ENCODE measurements around the gene TMIE.

TMIE gene

DNA sequence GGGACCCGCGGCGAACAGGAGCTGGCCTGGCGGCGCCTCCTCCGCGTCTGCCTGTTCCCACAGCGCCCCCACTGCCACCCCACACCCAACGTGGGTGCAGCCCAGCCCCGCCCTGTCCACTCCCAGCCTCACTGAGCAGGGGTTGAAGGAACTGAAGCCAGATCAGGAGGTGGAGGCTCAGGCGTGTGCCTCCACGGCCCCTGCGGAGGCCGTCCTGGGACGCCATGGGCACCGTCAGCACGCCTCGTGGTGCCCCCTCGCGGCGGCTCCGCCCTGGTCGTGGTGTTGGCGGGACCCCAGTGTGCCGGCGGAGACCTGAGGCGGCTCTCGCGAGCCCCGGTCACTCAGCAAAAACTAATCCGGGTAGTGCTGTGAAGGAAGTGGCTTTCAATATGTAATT is 55.5 kb downstream of the TMIE start:
- no peaks in the 10 kb centered on the region for H3K9me3 ChIP-seq (ENCODE audit: control extremely low read depth in 1 of 5, control insufficient read depth in 4 of 5, insufficient read depth in 2 of 5, low read depth in 1 of 5, low read length in 4 of 5)
- no peak for DNase-seq
- peaks cover 0 to 3% (median 0%) of the 10 kb centered on the region in 5 experiments for H3K27me3 ChIP-seq (replicated peaks in 2 of 5; ENCODE audit: control insufficient read depth in 4 of 5, insufficient read depth in 5 of 5, low read length in 4 of 5)
- H3K4me3 ChIP-seq (ENCODE audit: control insufficient read depth in 1 of 7, extremely low read depth in 1 of 7, insufficient read depth in 4 of 7, low read depth in 2 of 7, low read length in 6 of 7): no peak overlapping the region
- ChIA-PET POLR2A (no interaction called here), CTCF (no interaction called here)
- 96% methylated on average over 23 of the region's 31 CpGs for WGBS (ENCODE audit: insufficient coverage)
- no peaks in the 10 kb centered on the region for H3K4me1 ChIP-seq (ENCODE audit: control extremely low read depth in 1 of 4, control insufficient read depth in 4 of 4, insufficient read depth in 4 of 4, low read length in 3 of 4)
- H3K27ac ChIP-seq (ENCODE audit: insufficient read depth in 1 of 2, low read depth in 1 of 2, low read length in 2 of 2, poor library complexity in 1 of 2, severe bottlenecking in 2 of 2): no peak overlapping the region
- no peaks in the 10 kb centered on the region for H3K36me3 ChIP-seq (ENCODE audit: control insufficient read depth in 4 of 4, insufficient read depth in 4 of 4, low read length in 3 of 4)

DNA sequence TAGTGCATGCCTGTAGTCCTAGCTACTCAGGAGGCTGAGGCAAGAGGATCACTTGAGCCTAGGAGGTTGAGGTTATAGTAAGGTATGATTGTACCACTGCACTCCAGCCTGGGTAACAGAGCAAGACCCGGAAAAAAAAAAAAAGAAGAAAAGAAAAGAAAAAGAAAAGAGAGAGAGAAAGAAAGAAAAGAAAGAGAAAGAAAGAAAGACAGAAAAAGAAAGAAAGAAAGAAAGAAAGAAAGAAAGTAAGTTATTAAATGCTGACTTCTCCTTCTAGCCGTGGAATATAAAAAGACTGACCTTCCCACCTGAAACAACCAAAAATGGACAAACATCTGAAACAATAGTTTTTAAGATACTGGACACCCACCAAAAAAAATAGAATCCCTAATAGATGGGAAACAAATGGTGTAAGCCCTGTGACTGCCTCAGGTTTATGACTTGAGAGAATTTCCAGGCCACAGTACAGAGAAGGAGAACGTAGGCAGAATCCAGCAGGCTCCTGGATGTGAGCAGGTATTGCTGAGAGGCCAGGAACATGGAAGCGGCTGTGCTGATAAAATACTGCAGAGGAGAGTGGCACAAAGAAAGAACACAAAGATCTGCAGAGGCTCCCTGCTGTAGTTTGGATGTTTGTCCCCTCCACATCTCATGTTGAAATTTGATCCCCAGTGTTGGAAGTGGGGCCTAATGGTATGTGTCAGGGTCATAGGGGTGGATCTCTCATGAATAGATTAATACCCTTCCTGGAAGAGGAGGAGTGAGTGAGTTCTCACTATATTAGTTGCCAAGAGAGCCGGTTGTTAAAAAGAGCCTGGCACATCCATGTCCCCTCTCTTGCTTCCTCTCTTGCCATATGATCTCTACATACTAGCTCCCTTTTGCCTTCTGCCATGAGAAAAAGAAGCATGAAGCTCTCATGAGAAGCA is 58.3 kb downstream of the TMIE start:
- ChIA-PET CTCF (no interaction called here), POLR2A (no interaction called here)
- H3K4me3 ChIP-seq (ENCODE audit: control insufficient read depth in 1 of 7, extremely low read depth in 1 of 7, insufficient read depth in 4 of 7, low read depth in 2 of 7, low read length in 6 of 7): no peak overlapping the region
- no peaks in the 10 kb centered on the region for H3K36me3 ChIP-seq (ENCODE audit: control insufficient read depth in 4 of 4, insufficient read depth in 4 of 4, low read length in 3 of 4)
- no peaks in the 10 kb centered on the region for H3K4me1 ChIP-seq (ENCODE audit: control extremely low read depth in 1 of 4, control insufficient read depth in 4 of 4, insufficient read depth in 4 of 4, low read length in 3 of 4)
- WGBS (ENCODE audit: insufficient coverage): 100% methylated on average over 2 of the region's 5 CpGs
- no peak overlapping the region for H3K27ac ChIP-seq (ENCODE audit: insufficient read depth in 1 of 2, low read depth in 1 of 2, low read length in 2 of 2, poor library complexity in 1 of 2, severe bottlenecking in 2 of 2)
- peaks cover 0 to 3% (median 0%) of the 10 kb centered on the region in 5 experiments for H3K27me3 ChIP-seq (replicated peaks in 2 of 5; ENCODE audit: control insufficient read depth in 4 of 5, insufficient read depth in 5 of 5, low read length in 4 of 5)
- DNase-seq: no peak
- H3K9me3 ChIP-seq (ENCODE audit: control extremely low read depth in 1 of 5, control insufficient read depth in 4 of 5, insufficient read depth in 2 of 5, low read depth in 1 of 5, low read length in 4 of 5): peaks cover under 1 to 8% (median 2%) of the 10 kb centered on the region in 5 experiments
